ENCODE measurements around the gene PROSER3. TPM values are rescaled to one million over a fixed set of nuclear protein-coding genes. Genes with fewer than 3 reads are reported as not detected.

PROSER3 gene
- total and polyA plus RNA-seq, 9 of the 15 experiments (the other 6 are each of a cell fraction or from before 2014, with no cell fraction given) = 1.0 to 39.5 (median 5.1) TPM

DNA sequence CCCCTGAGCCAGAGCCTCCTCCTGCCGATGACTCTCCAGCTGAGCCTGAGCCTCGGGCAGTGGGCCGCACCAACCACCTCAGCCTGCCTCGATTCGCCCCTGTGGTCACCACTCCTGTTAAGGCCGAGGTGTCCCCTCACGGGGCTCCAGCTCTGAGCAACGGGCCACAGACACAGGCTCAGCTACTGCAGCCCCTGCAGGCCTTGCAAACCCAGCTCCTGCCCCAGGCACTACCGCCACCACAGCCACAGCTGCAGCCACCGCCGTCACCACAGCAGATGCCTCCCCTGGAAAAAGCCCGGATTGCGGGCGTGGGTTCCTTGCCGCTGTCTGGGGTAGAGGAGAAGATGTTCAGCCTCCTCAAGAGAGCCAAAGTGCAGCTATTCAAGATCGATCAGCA is 36.6 kb upstream of the PROSER3 start:
- Histone ChIP-seq H3K4me2 (ENCODE audit: insufficient read depth, low read length) (no peak overlapping the region), H3K27me3 (ENCODE audit: control insufficient read depth in 2 of 2, insufficient read depth in 2 of 2, low read length in 2 of 2) (no peaks in the 10 kb centered on the region), H3K9ac (ENCODE audit: insufficient read depth in 1 of 2, low read depth in 2 of 2, low read length in 2 of 2) (peak overlapping the region in 1 of 2 experiments; percentile 78; a peak in 2 of 4 replicates), H3K9me3 (replicated peaks; ENCODE audit: control insufficient read depth, insufficient read depth, low read depth, low read length) (no peaks in the 10 kb centered on the region), H3K4me3 (no peak overlapping the region), H3K9me1 (ENCODE audit: control insufficient read depth, insufficient read depth, low read length) (no peaks in the 10 kb centered on the region), H3K79me2 (ENCODE audit: control insufficient read depth, insufficient read depth, low read length) (peaks cover 33% of the 10 kb centered on the region), H3K4me1 (replicated peaks in 1 of 2; ENCODE audit: control insufficient read depth in 2 of 2, insufficient read depth in 2 of 2, low read length in 2 of 2) (peaks cover 8 to 45% of the 10 kb centered on the region in 2 experiments), H2AFZ (ENCODE audit: low read depth, low read length) (no peak overlapping the region), H3K27ac (ENCODE audit: extremely low read depth, low read depth, low read length) (no peak overlapping the region), H3K36me3 (ENCODE audit: control insufficient read depth, insufficient read depth, low read length) (peaks cover 68% of the 10 kb centered on the region; the same call in 2 of the 3 replicates), H4K20me1 (replicated peaks; ENCODE audit: control insufficient read depth, insufficient read depth, low read length) (0 out of 2 replicates have a peak, but pooled peaks cover 11% of the 10 kb centered on the region)
- ChIA-PET POLR2A (interaction anchor here (1.5 kb wide), 1 partner anchor 19 kb away, joined by 5 read pairs; no protein-coding TSS in a partner anchor), CTCF (ENCODE audit: low intra/inter-chr PET ratio) (no interaction called here)
- DNase-seq (ENCODE audit: extremely low read depth in 1 of 4, low spot score in 3 of 4) (no peak), FAIRE-seq (no peak), ATAC-seq (no peak)
- TF ChIP-seq CCAR2 (IDR thresholded peaks at IDR 0.05; ENCODE audit: low read depth, low read length) (no peak), FOXP1 (CRISPR knock-in tag; IDR thresholded peaks at IDR 0.05) (no peak), HDGF (IDR thresholded peaks at IDR 0.05) (no peak), ZNF583 (CRISPR knock-in tag; IDR thresholded peaks at IDR 0.05) (no peak), SNIP1 (IDR thresholded peaks at IDR 0.05; ENCODE audit: low read depth) (no peak), SREBF1 (IDR thresholded peaks at IDR 0.05; ENCODE audit: borderline replicate concordance, low read depth, low read length) (no peak), SMARCE1 (IDR thresholded peaks at IDR 0.05) (no peak), POLR2G (IDR thresholded peaks at IDR 0.05; ENCODE audit: low read depth, low read length) (peak; percentile 64), RBBP5 (IDR thresholded peaks at IDR 0.05; ENCODE audit: borderline replicate concordance, insufficient read depth, low read length, poor library complexity, severe bottlenecking) (no peak), ZNF133 (CRISPR knock-in tag; IDR thresholded peaks at IDR 0.05) (no peak), ZNF184 (CRISPR knock-in tag; IDR thresholded peaks at IDR 0.05) (no peak), MCM3 (IDR thresholded peaks at IDR 0.05) (no peak), RBFOX2 (IDR thresholded peaks at IDR 0.05; ENCODE audit: low read depth, low read length) (peak; percentile 56), ZNF384 (IDR thresholded peaks at IDR 0.05; ENCODE audit: low read depth, low read length) (no peak), POLR2B (IDR thresholded peaks at IDR 0.05; ENCODE audit: low read depth, partially characterized antibody) (peak; percentile 11), CBX5 (IDR thresholded peaks at IDR 0.05; ENCODE audit: borderline replicate concordance, low read depth) (no peak), ZNF324 (CRISPR knock-in tag; IDR thresholded peaks at IDR 0.05) (no peak)
- TF ChIP-seq, protein P1, sequence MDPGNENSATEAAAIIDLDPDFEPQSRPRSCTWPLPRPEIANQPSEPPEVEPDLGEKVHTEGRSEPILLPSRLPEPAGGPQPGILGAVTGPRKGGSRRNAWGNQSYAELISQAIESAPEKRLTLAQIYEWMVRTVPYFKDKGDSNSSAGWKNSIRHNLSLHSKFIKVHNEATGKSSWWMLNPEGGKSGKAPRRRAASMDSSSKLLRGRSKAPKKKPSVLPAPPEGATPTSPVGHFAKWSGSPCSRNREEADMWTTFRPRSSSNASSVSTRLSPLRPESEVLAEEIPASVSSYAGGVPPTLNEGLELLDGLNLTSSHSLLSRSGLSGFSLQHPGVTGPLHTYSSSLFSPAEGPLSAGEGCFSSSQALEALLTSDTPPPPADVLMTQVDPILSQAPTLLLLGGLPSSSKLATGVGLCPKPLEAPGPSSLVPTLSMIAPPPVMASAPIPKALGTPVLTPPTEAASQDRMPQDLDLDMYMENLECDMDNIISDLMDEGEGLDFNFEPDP (CRISPR knock-in tag; IDR thresholded peaks at IDR 0.05) = no peak
- TF ChIP-seq, protein P2, sequence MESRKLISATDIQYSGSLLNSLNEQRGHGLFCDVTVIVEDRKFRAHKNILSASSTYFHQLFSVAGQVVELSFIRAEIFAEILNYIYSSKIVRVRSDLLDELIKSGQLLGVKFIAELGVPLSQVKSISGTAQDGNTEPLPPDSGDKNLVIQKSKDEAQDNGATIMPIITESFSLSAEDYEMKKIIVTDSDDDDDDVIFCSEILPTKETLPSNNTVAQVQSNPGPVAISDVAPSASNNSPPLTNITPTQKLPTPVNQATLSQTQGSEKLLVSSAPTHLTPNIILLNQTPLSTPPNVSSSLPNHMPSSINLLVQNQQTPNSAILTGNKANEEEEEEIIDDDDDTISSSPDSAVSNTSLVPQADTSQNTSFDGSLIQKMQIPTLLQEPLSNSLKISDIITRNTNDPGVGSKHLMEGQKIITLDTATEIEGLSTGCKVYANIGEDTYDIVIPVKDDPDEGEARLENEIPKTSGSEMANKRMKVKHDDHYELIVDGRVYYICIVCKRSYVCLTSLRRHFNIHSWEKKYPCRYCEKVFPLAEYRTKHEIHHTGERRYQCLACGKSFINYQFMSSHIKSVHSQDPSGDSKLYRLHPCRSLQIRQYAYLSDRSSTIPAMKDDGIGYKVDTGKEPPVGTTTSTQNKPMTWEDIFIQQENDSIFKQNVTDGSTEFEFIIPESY (CRISPR knock-in tag; IDR thresholded peaks at IDR 0.05) = peak; percentile 54; the same call in 1 of the 2 replicates
- TF ChIP-seq, protein P3, sequence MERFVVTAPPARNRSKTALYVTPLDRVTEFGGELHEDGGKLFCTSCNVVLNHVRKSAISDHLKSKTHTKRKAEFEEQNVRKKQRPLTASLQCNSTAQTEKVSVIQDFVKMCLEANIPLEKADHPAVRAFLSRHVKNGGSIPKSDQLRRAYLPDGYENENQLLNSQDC (CRISPR knock-in tag; IDR thresholded peaks at IDR 0.05) = no peak
- TF ChIP-seq, protein P4, sequence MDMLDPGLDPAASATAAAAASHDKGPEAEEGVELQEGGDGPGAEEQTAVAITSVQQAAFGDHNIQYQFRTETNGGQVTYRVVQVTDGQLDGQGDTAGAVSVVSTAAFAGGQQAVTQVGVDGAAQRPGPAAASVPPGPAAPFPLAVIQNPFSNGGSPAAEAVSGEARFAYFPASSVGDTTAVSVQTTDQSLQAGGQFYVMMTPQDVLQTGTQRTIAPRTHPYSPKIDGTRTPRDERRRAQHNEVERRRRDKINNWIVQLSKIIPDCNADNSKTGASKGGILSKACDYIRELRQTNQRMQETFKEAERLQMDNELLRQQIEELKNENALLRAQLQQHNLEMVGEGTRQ (CRISPR knock-in tag; IDR thresholded peaks at IDR 0.05) = no peak
- in situ Hi-C loops (cut with MboI) (no loop called here), intact Hi-C loops (cut with micrococcal nuclease) (no loop called here)
- BruUV-seq (replicated peaks) = no TSS peak
- whole genome bisulfite sequencing (ENCODE audit: insufficient coverage, low coverage, missing lambda C conversion rate) = 95% methylated on average over 14 of the region's 16 CpGs

Data from K562 (cell line).